ENCODE measurements around the gene CERK. TPM values are rescaled to one million over a fixed set of nuclear protein-coding genes. Genes with fewer than 3 reads are reported as not detected.

Gene CERK
- total and polyA plus RNA-seq, 2 of the 13 experiments (the other 11 are each of a cell fraction or from before 2014, with no cell fraction given): 40.3 to 41.9 TPM

- peak; percentile 58; the same call in 1 of the 2 replicates for TF ChIP-seq CSRNP1 (CRISPR knock-in tag; IDR thresholded peaks at IDR 0.05)
- TF ChIP-seq ZNF550 (CRISPR knock-in tag; IDR thresholded peaks at IDR 0.05; ENCODE audit: borderline replicate concordance): no peak
- no peak for TF ChIP-seq KLF6 (CRISPR knock-in tag; IDR thresholded peaks at IDR 0.05)
- no peak for TF ChIP-seq TEF (CRISPR knock-in tag; IDR thresholded peaks at IDR 0.05)
- no peak for TF ChIP-seq NCOA5 (CRISPR knock-in tag; IDR thresholded peaks at IDR 0.05)
- TF ChIP-seq, protein P1, sequence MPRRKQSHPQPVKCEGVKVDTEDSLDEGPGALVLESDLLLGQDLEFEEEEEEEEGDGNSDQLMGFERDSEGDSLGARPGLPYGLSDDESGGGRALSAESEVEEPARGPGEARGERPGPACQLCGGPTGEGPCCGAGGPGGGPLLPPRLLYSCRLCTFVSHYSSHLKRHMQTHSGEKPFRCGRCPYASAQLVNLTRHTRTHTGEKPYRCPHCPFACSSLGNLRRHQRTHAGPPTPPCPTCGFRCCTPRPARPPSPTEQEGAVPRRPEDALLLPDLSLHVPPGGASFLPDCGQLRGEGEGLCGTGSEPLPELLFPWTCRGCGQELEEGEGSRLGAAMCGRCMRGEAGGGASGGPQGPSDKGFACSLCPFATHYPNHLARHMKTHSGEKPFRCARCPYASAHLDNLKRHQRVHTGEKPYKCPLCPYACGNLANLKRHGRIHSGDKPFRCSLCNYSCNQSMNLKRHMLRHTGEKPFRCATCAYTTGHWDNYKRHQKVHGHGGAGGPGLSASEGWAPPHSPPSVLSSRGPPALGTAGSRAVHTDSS (CRISPR knock-in tag; conservative IDR thresholded peaks at IDR 0.05): no peak
- no peak for TF ChIP-seq NFATC3 (CRISPR knock-in tag; IDR thresholded peaks at IDR 0.05)
- TF ChIP-seq NR2C2 (CRISPR knock-in tag; IDR thresholded peaks at IDR 0.05; ENCODE audit: borderline replicate concordance): peak; percentile 80
- no peak for TF ChIP-seq TERF1 (CRISPR knock-in tag; IDR thresholded peaks at IDR 0.05)
- peak; percentile 81; the same call in 1 of the 2 replicates for TF ChIP-seq HOXD1 (CRISPR knock-in tag; IDR thresholded peaks at IDR 0.05)
- no peak for TF ChIP-seq TBL1XR1 (IDR thresholded peaks at IDR 0.05; ENCODE audit: borderline replicate concordance, low read length, partially characterized antibody)
- TF ChIP-seq BORCS8-MEF2B (CRISPR knock-in tag; IDR thresholded peaks at IDR 0.05): peak; percentile 69; the same call in 1 of the 2 replicates
- no peak for TF ChIP-seq SP1 (IDR thresholded peaks at IDR 0.05)
- TF ChIP-seq SP1 (CRISPR knock-in tag; IDR thresholded peaks at IDR 0.05): peak; percentile 65; the same call in 1 of the 2 replicates
- TF ChIP-seq ZBTB34 (CRISPR knock-in tag; IDR thresholded peaks at IDR 0.05): peak; percentile 83
- no peak for TF ChIP-seq ZIK1 (CRISPR knock-in tag; IDR thresholded peaks at IDR 0.05; ENCODE audit: borderline replicate concordance, low read depth)
- peak; percentile 73; the same call in 1 of the 2 replicates for TF ChIP-seq ZNF350 (CRISPR knock-in tag; IDR thresholded peaks at IDR 0.05; ENCODE audit: borderline replicate concordance, low read depth)
- TF ChIP-seq ZFP36L2 (CRISPR knock-in tag; IDR thresholded peaks at IDR 0.05): no peak
- no peak for TF ChIP-seq NONO (IDR thresholded peaks at IDR 0.05)
- TF ChIP-seq NONO (CRISPR knock-in tag; conservative IDR thresholded peaks at IDR 0.05): peak; percentile 77
- peak; percentile 76 for TF ChIP-seq PHF20 (CRISPR knock-in tag; IDR thresholded peaks at IDR 0.05)
- no peak for TF ChIP-seq NRL (CRISPR knock-in tag; IDR thresholded peaks at IDR 0.05; ENCODE audit: borderline replicate concordance)
- TF ChIP-seq ZNF549 (CRISPR knock-in tag; IDR thresholded peaks at IDR 0.05): no peak
- TF ChIP-seq ZNF20 (CRISPR knock-in tag; IDR thresholded peaks at IDR 0.05): no peak
- no peak for TF ChIP-seq ZNF180 (CRISPR knock-in tag; IDR thresholded peaks at IDR 0.05; ENCODE audit: borderline replicate concordance, low read depth)
Observed at GRCh38 chr22:46754110-46754799, 16.2 kb upstream of the CERK start (continued).

All from HepG2 (cell line).